HG02885 (cell line): ENCODE results near the gene S100A7A.

ENCODE experiments used
- ATAC-seq: cut with Tn5 transposase; IDR thresholded peaks from one replicate; pipeline ENCODE4 v1.9.1; 2021; ENCODE audit warnings: mild to moderate bottlenecking; ENCODE audit not compliant: unreplicated experiment, poor library complexity

S100A7A gene

GRCh38 chr1:153415850-153416570 lies at the start of gene S100A7A:
Gene S100A7A, plus strand, starts transcription at chr1:153416520. Its CDS starts 1,563 bp downstream, at chr1:153418083.
- no peak for ATAC-seq

- ATAC-seq, result no peak
These were observed 49.2 kb upstream of the S100A7A start for GRCh38 chr1:153367090-153367489.

GRCh38 chr1:153368495-153368894 lies 47.8 kb upstream of the S100A7A start:
- no peak for ATAC-seq

GRCh38 chr1:153370146-153370545 lies 46.2 kb upstream of the S100A7A start:
- no peak for ATAC-seq

GRCh38 chr1:153371231-153371630 lies 45.1 kb upstream of the S100A7A start:
- ATAC-seq, result no peak

GRCh38 chr1:153372571-153372970 lies 43.7 kb upstream of the S100A7A start:
- ATAC-seq, result no peak

GRCh38 chr1:153374071-153374470 lies 42.2 kb upstream of the S100A7A start:
- ATAC-seq, result no peak

- ATAC-seq, result no peak
These were observed 40.8 kb upstream of the S100A7A start, which contains the start of gene S100A12 for GRCh38 chr1:153375511-153375910. Gene S100A12, minus strand, starts transcription at chr1:153375621. Its CDS starts 1,029 bp downstream, at chr1:153374592.

DNA sequence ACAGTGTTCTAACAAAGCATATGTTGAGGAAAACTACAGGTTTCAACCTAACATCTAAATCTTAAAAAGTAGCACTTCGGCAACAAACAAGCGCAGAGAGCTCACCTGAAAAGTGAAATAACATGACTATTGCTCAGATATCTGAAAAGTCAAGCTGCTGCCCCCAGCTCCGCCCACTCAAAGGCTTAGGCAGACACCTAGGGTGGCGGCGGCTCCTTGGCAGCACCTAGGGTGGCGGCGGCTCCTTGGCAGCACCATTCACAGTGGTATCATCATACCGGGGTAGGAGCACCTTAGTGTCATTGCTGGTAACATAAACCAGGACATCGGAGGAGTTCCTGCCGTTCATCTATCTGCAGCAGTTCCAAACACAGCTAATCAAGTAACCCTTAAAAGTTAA lies 36.7 kb upstream of the S100A7A start:
- no peak for ATAC-seq

DNA sequence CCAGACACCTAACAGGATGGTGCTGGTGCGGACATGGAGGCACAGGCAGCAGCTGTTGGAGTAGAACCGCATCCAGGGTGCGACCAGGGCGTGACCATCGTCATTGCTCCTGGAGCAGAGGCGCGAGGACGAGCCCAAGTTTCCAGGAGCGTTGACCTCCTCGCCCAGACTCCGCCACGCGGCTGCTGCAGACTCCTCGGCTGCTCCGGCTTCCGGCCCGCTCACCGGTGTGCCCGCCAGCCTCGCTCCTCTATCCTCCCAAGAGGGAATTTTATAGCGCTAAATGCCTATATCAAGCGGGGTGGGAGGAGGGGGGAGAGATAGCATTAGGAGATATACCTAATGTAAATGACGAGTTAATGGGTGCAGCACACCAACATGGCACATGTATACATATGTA lies 35.6 kb upstream of the S100A7A start:
- ATAC-seq, result no peak

GRCh38 chr1:153384958-153385580 lies 31.3 kb upstream of the S100A7A start:
- ATAC-seq, result no peak

DNA sequence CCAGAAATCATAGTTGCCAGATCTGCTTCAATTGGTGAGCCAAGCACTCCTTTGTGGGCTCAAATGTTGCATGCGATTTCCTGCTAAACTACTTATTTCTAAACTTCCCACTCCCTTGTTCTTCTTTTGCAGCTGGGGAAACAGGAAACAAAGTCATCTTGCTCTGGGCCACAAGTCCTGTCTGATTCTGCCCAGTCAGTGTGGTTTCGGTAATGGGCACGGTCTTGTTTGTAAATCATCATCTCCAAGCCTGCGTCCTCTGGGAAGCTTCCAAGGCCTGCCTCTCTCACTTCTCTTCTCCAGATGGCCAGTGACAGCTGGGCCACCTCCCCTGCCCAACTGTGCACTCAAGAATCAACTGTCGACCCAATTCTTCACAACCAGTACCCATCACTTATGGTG lies 29.8 kb upstream of the S100A7A start:
- no peak for ATAC-seq

GRCh38 chr1:153387001-153387400 lies 29.3 kb upstream of the S100A7A start:
- no peak for ATAC-seq

DNA sequence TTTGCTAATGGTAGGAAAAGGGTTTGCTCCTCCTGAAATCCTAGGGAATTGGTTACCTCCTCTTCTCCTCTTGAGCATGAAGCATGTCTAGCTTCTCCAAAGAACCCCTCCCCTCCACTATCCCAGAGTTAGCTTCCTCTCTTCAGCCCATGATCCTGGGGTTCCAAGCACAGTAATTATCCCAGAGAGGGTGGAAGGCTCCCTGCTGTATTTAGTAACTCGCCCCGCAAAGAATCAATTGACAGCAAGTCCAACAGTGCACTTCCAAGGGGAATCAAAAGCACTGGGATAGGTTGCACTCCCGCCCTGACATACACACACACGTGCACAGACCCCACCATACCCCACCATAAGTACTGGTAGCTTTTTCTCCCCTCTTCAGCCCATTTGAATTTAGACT lies 28.5 kb upstream of the S100A7A start:
- no peak for ATAC-seq

GRCh38 chr1:153389401-153389800 lies 26.9 kb upstream of the S100A7A start:
- no peak for ATAC-seq

- no peak for ATAC-seq
These were observed 26.1 kb upstream of the S100A7A start for GRCh38 chr1:153389973-153390879.

GRCh38 chr1:153390938-153391710 lies 25.2 kb upstream of the S100A7A start, which contains the start of gene S100A8:
Gene S100A8, minus strand, starts transcription at chr1:153391073. Its CDS starts 538 bp downstream, at chr1:153390535.
- ATAC-seq, result no peak

GRCh38 chr1:153392258-153392657 lies 24.1 kb upstream of the S100A7A start:
- ATAC-seq, result no peak

DNA sequence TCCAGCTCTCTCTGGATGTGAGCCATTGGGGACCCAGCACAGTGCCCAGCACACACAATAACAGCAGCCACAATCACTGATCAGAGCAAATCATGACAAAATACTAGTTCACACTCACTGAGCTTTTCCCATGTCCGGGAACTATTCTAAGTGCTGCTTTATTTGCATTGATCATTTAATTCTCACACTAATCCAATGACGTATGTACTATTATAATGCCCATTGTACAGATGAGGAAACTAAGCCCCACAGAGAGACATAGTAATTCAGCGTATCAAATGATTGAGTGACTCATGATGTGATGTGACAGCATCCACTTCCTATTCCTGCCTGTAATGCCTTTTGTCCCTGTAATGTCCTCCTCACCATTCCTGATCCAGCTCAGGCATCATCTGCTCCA lies 23.5 kb upstream of the S100A7A start:
- ATAC-seq, result no peak

DNA sequence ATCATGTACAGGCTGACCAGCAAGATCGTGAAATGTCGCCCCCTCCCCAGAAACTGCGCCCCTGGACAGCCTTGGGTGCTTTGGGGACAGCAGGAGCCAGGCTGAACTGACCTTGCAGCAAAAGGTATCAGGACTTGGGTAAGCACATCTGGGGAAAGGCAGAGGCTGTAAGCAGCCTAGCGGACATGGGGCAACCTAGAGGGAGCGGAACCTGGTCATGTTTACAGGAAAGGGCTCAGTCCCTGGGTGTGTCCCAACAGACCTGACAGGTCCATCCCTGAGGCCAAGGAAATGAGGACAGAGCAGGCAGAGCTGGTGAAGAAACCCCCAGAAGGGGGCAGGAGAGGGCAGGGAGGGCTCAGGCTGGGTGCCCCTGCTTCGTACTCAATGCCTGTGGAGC lies 22.4 kb upstream of the S100A7A start:
- ATAC-seq, result no peak
